Ovary (tissue), 9 donors: ENCODE data around the gene PTDSS2. TPM values are rescaled to one million over a fixed set of nuclear protein-coding genes. Genes with fewer than 3 reads are reported as not detected.
"Not testable (repeated sequence)": the region's sequence is repeated elsewhere in the genome, so short reads cannot be mapped to it uniquely, and the experiment has no call there.

Source experiments
- DNase-seq, 5 donors: peaks; one replicate each; pipeline ENCODE4 v3.0.0-alpha.2; 2019 to 2020
- H3K27ac ChIP-seq, 2 donors: fragments of 200-600 bp; one replicate each; pipeline versions ENCODE4 v1.5.1 to v1.8.0; 2019 to 2022
- H3K27me3 ChIP-seq: fragments of 200-600 bp; one replicate; pipeline ENCODE4 v1.8.0; 2022
- H3K36me3 ChIP-seq: fragments of 200-600 bp; sonication (generic); one replicate; pipeline ENCODE4 v1.5.1; 2019
- H3K4me1 ChIP-seq: one replicate; pipeline ENCODE4 v1.8.1; 2013; ENCODE audit warnings: mild to moderate bottlenecking, moderate library complexity; ENCODE audit not compliant: insufficient read depth
- H3K4me3 ChIP-seq: fragments of 200-600 bp; sonication (generic); one replicate; pipeline ENCODE4 v1.5.1; 2017
- H3K9me3 ChIP-seq, 2 donors: fragments of 200-600 bp in 1 of 2; sonication (generic) in 1 of 2; one replicate each; pipeline versions ENCODE4 v1.5.1 to v1.8.1; 2013 to 2019; ENCODE audit warnings: mild to moderate bottlenecking in 1 of 2, moderate library complexity in 1 of 2
- EP300 ChIP-seq: sonication (generic); formaldehyde crosslinking; IDR thresholded peaks from one replicate; pipeline ENCODE4 v1.6.1; 2017; ENCODE audit warnings: antibody characterized with exemption
- POLR2A ChIP-seq: fragments of 450-650 bp; IDR thresholded peaks from one replicate; pipeline ENCODE4 v1.6.1; 2017; ENCODE audit warnings: antibody characterized with exemption, mild to moderate bottlenecking, moderate library complexity
- WGBS, 3 donors: extraction: QIAGEN DNeasy Blood & Tissue Kit in 1 of 3; methylation state at CpG; one replicate each; pipeline versions ENCODE4 v1.1.5 to v1.1.7; 2013 to 2017; 5-methylcytosine and 5-hydroxymethylcytosine counted together
- intact Hi-C, 4 donors: fragments of 100-400 bp; cut with DNase I; formaldehyde crosslinking; loops; one replicate each; pipeline versions ENCODE4 v1.11.0 to v1.15.1; 2022 to 2023
- polyA plus RNA-seq, 2 donors: library from polyadenylated mRNA; stranded (reverse); fragments of 200-250 nt in 1 of 2; fragments of 350-450 nt in 1 of 2; fragmentation: Illumina TruSeq in 1 of 2; extraction: RNeasy Lipid Tissue Mini Kit (QIAGEN cat#74804) in 1 of 2; gene quantifications; one replicate each; pipeline ENCODE4 v1.2.3, GENCODE V29; 2013 to 2014
- total RNA-seq, 7 donors: library from RNA; depleted of rRNA in 2 of 7; stranded (reverse); fragments of >200 nt in 2 of 7; fragmentation: NEBNext Ultra II Directional in 3 of 7; extraction: Animal tissue kit (Norgen Biotek cat#: 25700) in 3 of 7; gene quantifications; one replicate each; pipeline versions ENCODE4 v1.1.0 to v1.2.4, GENCODE V29; 2016 to 2023
- TF ChIP-seq, protein P1 (sequence below), 3 donors: fragments of 450-650 bp in 2 of 3; fragments of 200-600 bp in 1 of 3; IDR thresholded peaks; one replicate each; pipeline versions ENCODE4 v1.5.1 to v1.8.0; 2016 to 2022; ENCODE audit warnings: antibody characterized with exemption in 3 of 3, mild to moderate bottlenecking in 1 of 3
- donor health status: DM: no; HTN: no; CAD: no; lungs with moderate emphysema.
- donor health status: DM: no; HTN: no; CAD: no.
- donor health status: Bipolar disorder and iron deficiency.
- donor health status: DM: yes; HTN: yes; CAD: no.
- donor health status: DM: no; HTN: no; CAD: no.
- donor health status: DM: yes; HTN: yes; CAD: no.

Gene PTDSS2
- total and polyA plus RNA-seq, 9 donors = 17.1 to 56.5 (median 38.8) TPM

DNA sequence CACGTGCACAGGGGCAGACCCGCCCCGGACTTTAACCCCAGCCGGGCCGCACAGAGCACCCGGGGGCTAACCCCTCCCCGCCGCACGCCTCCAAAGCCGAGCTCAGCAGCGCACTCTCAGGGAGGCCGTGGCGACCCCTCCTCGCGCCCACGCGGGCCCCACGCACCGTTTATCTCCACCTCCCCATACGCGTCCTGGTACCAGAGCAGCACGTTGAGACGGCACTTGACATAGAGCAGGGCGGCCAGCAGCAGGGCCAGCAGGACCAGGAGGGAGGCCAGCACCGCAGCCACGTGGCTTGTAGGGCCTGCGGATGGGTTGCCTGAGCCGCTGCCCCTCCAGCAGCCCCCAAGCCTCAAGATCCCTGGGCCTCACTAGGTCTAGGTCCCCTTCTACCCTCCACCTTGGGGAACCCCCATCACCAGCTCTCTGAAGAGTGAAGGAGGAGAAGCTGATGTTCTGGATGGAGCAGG is 42.4 kb upstream of the PTDSS2 start:
- no peak overlapping the region for H3K4me3 ChIP-seq
- peak in 1 of 5 donors; percentile 43 for DNase-seq
- H3K27ac ChIP-seq = no peak overlapping the region
- no peaks in the 10 kb centered on the region for H3K27me3 ChIP-seq
- H3K4me1 ChIP-seq = no peaks in the 10 kb centered on the region
- WGBS, 3 donors = 58 to 71% (median 64%) methylated on average over 27 to 28 of the region's 28 CpGs
- intact Hi-C loops = no loop called here
- H3K9me3 ChIP-seq = no peaks in the 10 kb centered on the region
- no peaks in the 10 kb centered on the region for H3K36me3 ChIP-seq
- TF ChIP-seq EP300 = no peak
- TF ChIP-seq, protein P1, sequence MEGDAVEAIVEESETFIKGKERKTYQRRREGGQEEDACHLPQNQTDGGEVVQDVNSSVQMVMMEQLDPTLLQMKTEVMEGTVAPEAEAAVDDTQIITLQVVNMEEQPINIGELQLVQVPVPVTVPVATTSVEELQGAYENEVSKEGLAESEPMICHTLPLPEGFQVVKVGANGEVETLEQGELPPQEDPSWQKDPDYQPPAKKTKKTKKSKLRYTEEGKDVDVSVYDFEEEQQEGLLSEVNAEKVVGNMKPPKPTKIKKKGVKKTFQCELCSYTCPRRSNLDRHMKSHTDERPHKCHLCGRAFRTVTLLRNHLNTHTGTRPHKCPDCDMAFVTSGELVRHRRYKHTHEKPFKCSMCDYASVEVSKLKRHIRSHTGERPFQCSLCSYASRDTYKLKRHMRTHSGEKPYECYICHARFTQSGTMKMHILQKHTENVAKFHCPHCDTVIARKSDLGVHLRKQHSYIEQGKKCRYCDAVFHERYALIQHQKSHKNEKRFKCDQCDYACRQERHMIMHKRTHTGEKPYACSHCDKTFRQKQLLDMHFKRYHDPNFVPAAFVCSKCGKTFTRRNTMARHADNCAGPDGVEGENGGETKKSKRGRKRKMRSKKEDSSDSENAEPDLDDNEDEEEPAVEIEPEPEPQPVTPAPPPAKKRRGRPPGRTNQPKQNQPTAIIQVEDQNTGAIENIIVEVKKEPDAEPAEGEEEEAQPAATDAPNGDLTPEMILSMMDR (IDR thresholded peaks at IDR 0.05) = no peak
- TF ChIP-seq POLR2A = no peak

DNA sequence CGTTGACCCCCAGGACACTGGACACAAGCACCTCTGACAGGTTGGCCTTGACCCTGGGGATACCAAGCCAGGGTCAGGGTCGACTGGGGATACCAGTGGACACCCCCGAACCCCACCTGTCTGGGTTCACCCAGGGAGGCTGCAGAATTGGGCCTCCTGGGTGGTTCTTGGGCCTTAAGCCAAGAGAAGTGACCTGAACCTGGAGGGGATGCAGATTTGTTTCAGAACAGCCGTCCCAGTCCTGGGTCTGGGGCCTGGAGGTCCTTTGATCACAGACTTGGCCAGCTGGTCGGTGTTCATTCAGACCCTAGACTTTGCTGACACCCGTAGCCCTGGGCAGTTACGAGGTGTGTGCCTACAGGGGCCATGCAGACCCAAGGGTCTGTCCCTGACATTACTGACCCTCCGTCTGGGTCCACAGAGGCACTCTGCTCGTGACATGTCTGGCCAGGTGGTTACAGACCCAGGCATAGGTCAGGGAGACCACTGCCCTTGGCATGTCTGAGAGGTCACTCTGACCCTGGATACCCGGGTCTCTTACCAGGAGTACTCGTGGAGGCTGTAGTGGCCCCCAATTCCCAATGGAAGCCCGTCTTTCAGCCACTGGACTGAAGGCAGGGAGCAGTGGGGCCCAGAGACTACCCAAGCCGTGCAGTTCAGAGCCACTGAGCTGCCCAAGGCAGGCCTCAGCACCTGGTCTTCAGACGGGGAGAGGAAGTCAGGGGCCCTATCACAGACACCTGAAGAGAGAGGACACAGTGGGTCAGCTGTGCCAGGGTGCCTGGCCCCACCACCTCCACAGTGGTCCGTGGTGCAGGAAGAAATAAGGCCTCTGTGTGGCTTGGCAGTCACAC is 41.7 kb upstream of the PTDSS2 start:
- no peaks in the 10 kb centered on the region for H3K4me1 ChIP-seq
- no peak overlapping the region for H3K27ac ChIP-seq
- no peaks in the 10 kb centered on the region for H3K9me3 ChIP-seq
- no peaks in the 10 kb centered on the region for H3K36me3 ChIP-seq
- peak in 2 of 5 donors; percentile 26 to 44 for DNase-seq
- TF ChIP-seq, protein P1 (IDR thresholded peaks at IDR 0.05) = no peak
- TF ChIP-seq EP300 (no peak), POLR2A (no peak)
- no peak overlapping the region for H3K4me3 ChIP-seq
- intact Hi-C loops = no loop called here
- no peaks in the 10 kb centered on the region for H3K27me3 ChIP-seq
- 82 to 87% (median 86%) methylated on average over 14 to 15 of the region's 15 CpGs for WGBS, 3 donors

DNA sequence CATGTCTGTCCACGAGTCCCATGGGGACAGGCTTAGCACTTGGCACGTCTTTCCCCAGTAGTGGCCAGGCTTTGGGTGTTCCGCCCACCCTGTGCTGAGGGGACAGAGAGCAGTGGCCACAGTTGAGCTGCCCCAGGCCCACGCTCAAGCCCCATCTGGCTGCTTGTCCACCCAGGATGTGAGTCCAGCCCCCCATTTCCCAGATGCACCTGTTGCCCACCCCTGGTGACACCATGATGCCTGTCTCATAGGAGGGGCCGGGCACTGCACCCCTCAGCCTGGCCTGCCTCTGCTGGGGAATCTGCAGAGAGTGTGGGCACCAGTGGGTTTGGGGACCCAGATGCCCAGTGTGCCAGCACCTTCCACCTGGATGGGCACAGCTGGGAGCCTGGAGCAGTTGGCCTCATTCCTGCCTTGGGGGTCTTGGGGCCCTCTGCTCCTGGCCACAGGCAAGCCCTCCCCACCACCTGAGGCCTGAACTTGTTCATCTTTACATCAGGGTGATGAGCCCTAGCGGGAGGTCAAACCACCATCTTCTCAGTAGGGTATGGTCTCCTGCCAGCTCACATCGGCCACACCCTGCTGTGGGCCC is 41.0 kb upstream of the PTDSS2 start:
- Histone ChIP-seq H3K9me3 (no peaks in the 10 kb centered on the region), H3K36me3 (no peaks in the 10 kb centered on the region), H3K27ac (no peak overlapping the region), H3K4me1 (no peaks in the 10 kb centered on the region), H3K27me3 (no peaks in the 10 kb centered on the region), H3K4me3 (no peak overlapping the region)
- peak in 2 of 5 donors; percentile 20 to 30 for DNase-seq
- 82 to 88% (median 87%) methylated on average over 7 of the region's 7 CpGs for WGBS, 3 donors
- TF ChIP-seq POLR2A = no peak
- no peak for TF ChIP-seq EP300
- TF ChIP-seq, protein P1 (IDR thresholded peaks at IDR 0.05) = no peak
- intact Hi-C loops = no loop called here

DNA sequence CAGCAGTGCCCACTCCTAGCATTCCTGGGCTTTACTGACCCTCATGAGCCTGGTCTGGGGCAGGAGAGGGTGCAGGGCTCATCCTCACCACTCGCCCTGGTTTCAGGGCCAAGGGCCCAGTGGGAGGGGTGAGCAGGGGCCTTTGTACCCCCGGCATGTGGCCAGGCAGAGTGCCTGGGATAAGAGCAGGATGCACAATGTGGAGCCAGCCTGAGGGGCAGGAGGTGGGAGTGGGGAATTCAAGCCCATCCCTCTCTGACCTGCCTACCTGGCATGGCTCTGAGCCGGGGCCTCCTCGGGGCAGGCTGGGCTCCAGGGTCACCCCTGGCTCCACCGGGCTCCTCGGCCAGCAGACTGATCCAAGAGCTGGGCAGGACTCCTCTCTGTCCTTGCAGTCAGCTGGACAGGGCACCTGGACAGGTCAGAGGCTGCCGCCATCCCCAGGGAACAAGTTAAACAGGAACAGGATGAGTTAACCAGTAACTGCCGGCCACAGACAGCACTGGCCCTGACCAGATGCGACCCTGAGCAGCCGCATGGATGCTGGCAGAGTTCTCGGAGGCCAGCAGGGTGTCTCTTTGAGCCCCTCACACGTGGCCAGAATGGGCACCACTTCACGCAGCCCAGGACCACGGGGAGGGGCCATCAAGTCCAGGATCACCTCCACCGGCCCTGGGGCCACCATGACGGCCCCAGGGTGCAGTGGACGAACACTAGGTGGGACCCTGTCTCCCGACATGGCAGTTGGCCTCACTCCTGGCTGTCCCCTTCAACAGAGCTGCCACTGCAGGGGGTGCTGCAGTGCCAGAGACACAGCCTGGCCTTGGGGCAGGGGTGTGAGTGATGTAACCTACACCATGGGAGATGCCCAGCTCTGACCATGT is 40.2 kb upstream of the PTDSS2 start:
- DNase-seq = peak in 2 of 5 donors; percentile 16 to 27
- Histone ChIP-seq H3K36me3 (no peaks in the 10 kb centered on the region), H3K4me1 (no peaks in the 10 kb centered on the region), H3K27ac (no peak overlapping the region), H3K9me3 (no peaks in the 10 kb centered on the region), H3K27me3 (no peaks in the 10 kb centered on the region), H3K4me3 (no peak overlapping the region)
- intact Hi-C loops = no loop called here
- 38 to 68% (median 47%) methylated on average over 10 to 18 of the region's 18 CpGs for WGBS, 3 donors
- TF ChIP-seq, protein P1 (IDR thresholded peaks at IDR 0.05) = no peak
- TF ChIP-seq EP300 = no peak

DNA sequence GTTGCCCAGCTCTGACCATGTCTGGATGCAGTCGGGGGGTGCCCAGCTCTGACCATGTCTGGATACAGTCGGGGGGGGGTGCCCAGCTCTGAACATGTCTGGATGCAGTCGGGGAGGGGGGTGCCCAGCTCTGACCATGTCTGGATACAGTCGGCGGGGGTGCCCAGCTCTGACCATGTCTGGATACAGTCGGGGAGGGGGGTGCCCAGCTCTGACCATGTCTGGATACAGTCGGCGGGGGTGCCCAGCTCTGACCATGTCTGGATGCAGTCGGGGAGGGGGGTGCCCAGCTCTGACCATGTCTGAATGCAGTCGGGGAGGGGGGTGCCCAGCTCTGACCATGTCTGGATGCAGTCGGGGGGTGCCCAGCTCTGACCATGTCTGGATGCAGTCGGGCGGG is 39.4 kb upstream of the PTDSS2 start:
- H3K4me1 ChIP-seq, H3K9me3 ChIP-seq, H3K27me3 ChIP-seq, H3K27ac ChIP-seq, intact Hi-C loops, H3K36me3 ChIP-seq, H3K4me3 ChIP-seq: not testable (repeated sequence)
- DNase-seq = peak in 1 of 5 donors; percentile 5
- 80% methylated on average over 2 to 13 of the region's 13 CpGs; no CpG with 5 or more reads in 1 of the 3 donors for WGBS, 3 donors

DNA sequence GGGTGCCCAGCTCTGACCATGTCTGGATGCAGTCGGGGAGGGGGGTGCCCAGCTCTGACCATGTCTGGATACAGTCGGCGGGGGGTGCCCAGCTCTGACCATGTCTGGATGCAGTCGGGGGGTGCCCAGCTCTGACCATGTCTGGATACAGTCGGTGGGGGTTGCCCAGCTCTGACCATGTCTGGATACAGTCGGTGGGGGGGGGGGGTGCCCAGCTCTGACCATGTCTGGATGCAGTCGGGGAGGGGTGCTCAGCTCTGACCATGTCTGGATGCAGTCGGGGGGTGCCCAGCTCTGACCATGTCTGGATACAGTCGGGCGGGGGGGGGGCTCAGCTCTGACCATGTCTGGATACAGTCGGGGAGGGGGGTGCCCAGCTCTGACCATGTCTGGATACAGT is 38.6 kb upstream of the PTDSS2 start:
- H3K9me3 ChIP-seq, intact Hi-C loops, H3K27me3 ChIP-seq, H3K4me3 ChIP-seq, H3K36me3 ChIP-seq, H3K27ac ChIP-seq, H3K4me1 ChIP-seq: not testable (repeated sequence)
- peak in 1 of 5 donors; percentile 27 for DNase-seq
- WGBS, 3 donors = 80 to 84% methylated on average over 5 to 10 of the region's 11 CpGs; no CpG with 5 or more reads in 1 of the 3 donors
